Measurements from ENCODE around the gene BEAN1.

- TF ChIP-seq CTCF (IDR thresholded peaks at IDR 0.05; ENCODE audit: low read depth, low read length, poor library complexity, severe bottlenecking) (no peak), EZH2phosphoT487 (IDR thresholded peaks at IDR 0.05; ENCODE audit: borderline replicate concordance, low read length) (no peak)
Observed at GRCh38 chr16:66399930-66400329, 27.2 kb upstream of the BEAN1 start.

All from DOHH2 (cell line).